Measurements from ENCODE around the gene GPER1. TPM values are rescaled to one million over a fixed set of nuclear protein-coding genes. Genes with fewer than 3 reads are reported as not detected.

GPER1 gene
- total and polyA plus RNA-seq, 4 donors = 2.9 to 23.1 (median 7.4) TPM

DNA sequence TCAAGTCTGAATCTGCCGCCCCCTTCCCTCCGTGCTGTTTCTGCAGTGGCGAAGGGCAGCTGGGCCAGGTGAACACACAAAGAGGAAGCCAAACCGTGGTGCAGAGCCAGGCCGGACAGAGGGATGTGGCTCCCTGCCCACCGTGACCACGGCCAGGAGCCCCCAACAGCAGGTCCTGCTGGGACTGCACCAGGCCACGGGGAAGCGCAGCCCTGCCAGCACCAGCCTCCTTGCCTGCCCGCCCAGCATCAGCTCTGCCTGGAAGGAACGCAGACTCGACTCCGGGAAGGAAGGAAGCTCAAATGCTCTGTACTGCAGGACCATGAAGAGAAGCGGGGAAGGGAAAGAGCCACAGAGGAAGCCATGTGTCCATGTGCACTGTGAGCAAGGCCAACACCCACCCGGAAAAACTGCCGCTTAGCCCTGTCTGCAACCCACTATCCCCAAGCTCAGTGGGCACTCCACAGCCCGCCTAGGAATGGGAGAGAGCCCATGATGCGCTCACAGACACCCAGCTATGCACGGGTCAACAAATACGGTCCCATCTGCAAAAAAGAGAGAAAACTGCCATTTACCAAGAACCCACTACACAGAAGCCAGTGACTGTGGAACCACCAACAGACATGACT, 19.0 kb downstream of the GPER1 start:
- no peak overlapping the region for H3K9ac ChIP-seq (ENCODE audit: low read depth in 1 of 2, low read length in 2 of 2)
- TF ChIP-seq EGR1 (IDR thresholded peaks at IDR 0.05; ENCODE audit: low read depth in 2 of 2) (no peak), JUND (IDR thresholded peaks at IDR 0.05) (no peak), RAD21 (IDR thresholded peaks at IDR 0.05) (no peak), ZBTB33 (IDR thresholded peaks at IDR 0.05) (no peak), HNF4A (conservative IDR thresholded peaks at IDR 0.05) (no peak), NR2F2 (IDR thresholded peaks at IDR 0.05) (no peak), SP1 (IDR thresholded peaks at IDR 0.05) (no peak), RXRA (IDR thresholded peaks at IDR 0.05) (no peak), MAX (IDR thresholded peaks at IDR 0.05) (no peak), FOXA2 (IDR thresholded peaks at IDR 0.05) (no peak), TAF1 (conservative IDR thresholded peaks at IDR 0.05) (no peak)
- TF ChIP-seq, protein P1, sequence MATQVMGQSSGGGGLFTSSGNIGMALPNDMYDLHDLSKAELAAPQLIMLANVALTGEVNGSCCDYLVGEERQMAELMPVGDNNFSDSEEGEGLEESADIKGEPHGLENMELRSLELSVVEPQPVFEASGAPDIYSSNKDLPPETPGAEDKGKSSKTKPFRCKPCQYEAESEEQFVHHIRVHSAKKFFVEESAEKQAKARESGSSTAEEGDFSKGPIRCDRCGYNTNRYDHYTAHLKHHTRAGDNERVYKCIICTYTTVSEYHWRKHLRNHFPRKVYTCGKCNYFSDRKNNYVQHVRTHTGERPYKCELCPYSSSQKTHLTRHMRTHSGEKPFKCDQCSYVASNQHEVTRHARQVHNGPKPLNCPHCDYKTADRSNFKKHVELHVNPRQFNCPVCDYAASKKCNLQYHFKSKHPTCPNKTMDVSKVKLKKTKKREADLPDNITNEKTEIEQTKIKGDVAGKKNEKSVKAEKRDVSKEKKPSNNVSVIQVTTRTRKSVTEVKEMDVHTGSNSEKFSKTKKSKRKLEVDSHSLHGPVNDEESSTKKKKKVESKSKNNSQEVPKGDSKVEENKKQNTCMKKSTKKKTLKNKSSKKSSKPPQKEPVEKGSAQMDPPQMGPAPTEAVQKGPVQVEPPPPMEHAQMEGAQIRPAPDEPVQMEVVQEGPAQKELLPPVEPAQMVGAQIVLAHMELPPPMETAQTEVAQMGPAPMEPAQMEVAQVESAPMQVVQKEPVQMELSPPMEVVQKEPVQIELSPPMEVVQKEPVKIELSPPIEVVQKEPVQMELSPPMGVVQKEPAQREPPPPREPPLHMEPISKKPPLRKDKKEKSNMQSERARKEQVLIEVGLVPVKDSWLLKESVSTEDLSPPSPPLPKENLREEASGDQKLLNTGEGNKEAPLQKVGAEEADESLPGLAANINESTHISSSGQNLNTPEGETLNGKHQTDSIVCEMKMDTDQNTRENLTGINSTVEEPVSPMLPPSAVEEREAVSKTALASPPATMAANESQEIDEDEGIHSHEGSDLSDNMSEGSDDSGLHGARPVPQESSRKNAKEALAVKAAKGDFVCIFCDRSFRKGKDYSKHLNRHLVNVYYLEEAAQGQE (IDR thresholded peaks at IDR 0.05) = no peak
- H3K27me3 ChIP-seq (ENCODE audit: control insufficient read depth in 4 of 4, insufficient read depth in 4 of 4, low read length in 3 of 4) = no peaks in the 10 kb centered on the region
- no peak overlapping the region for H3K4me3 ChIP-seq (ENCODE audit: low read depth in 1 of 3, low read length in 3 of 3)
- H3K4me1 ChIP-seq (ENCODE audit: control insufficient read depth in 4 of 4, insufficient read depth in 4 of 4, low read length in 3 of 4) = peaks cover 9 to 21% (median 12%) of the 10 kb centered on the region in 4 donors
- H3K27ac ChIP-seq (ENCODE audit: low read depth in 1 of 2, low read length in 2 of 2) = no peak overlapping the region
- 79% methylated on average over 20 of the region's 20 CpGs for WGBS
- no peaks in the 10 kb centered on the region for H3K9me3 ChIP-seq (ENCODE audit: control insufficient read depth in 4 of 4, low read length in 3 of 4)
- H3K36me3 ChIP-seq (ENCODE audit: control insufficient read depth in 4 of 4, insufficient read depth in 3 of 4, low read depth in 1 of 4, low read length in 3 of 4) = no peaks in the 10 kb centered on the region
- DNase-seq (ENCODE audit: low spot score) = no peak

DNA sequence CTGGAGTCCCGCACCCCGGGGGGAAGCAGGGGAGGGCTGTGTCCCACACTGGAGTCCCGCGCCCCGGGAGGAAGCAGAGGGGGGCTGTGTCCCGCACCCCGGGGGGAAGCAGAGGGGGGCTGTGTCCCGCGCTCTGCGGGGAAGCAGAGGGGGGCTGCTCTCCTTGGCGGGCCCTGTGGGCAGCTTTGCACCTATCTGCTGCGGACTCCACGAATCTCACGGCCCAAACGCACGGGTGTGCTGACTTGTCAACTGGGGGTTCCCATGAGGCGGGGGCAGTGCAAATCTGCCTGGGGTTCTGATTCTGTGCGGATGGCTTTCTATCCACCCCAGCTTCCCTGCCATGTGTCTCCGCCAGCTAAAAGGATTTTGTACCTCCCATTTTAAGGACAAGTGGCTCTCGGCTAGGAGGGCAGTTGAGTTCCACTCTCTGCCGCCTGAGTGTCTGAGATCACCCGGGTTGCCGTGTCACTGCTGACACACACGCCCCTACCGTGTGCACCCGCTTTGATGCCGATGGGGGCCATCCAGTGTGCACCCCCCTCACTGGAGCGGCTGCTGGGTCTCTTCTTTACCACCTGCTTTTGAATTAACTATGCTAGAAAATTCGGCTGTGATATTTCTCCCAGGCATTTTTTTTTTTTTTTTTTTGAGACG, 20.5 kb downstream of the GPER1 start:
- peaks cover 0 to 7% (median 1%) of the 10 kb centered on the region in 4 donors for H3K4me1 ChIP-seq (ENCODE audit: control insufficient read depth in 4 of 4, insufficient read depth in 4 of 4, low read length in 3 of 4)
- 90% methylated on average over 30 of the region's 30 CpGs for WGBS
- H3K36me3 ChIP-seq (ENCODE audit: control insufficient read depth in 4 of 4, insufficient read depth in 3 of 4, low read depth in 1 of 4, low read length in 3 of 4) = no peaks in the 10 kb centered on the region
- no peaks in the 10 kb centered on the region for H3K27me3 ChIP-seq (ENCODE audit: control insufficient read depth in 4 of 4, insufficient read depth in 4 of 4, low read length in 3 of 4)
- DNase-seq (ENCODE audit: low spot score) = no peak
- no peak overlapping the region for H3K4me3 ChIP-seq (ENCODE audit: low read depth in 1 of 3, low read length in 3 of 3)
- H3K9me3 ChIP-seq (ENCODE audit: control insufficient read depth in 4 of 4, low read length in 3 of 4) = no peaks in the 10 kb centered on the region
- no peak overlapping the region for H3K27ac ChIP-seq (ENCODE audit: low read depth in 1 of 2, low read length in 2 of 2)
- TF ChIP-seq ZBTB33 (IDR thresholded peaks at IDR 0.05) = no peak
- TF ChIP-seq TAF1 (conservative IDR thresholded peaks at IDR 0.05) = no peak
- TF ChIP-seq, protein P1 (IDR thresholded peaks at IDR 0.05) = no peak
- no peak for TF ChIP-seq FOXA2 (IDR thresholded peaks at IDR 0.05)
- TF ChIP-seq SP1 (IDR thresholded peaks at IDR 0.05) = no peak
- TF ChIP-seq JUND (IDR thresholded peaks at IDR 0.05) = no peak
- TF ChIP-seq FOXA1 (IDR thresholded peaks at IDR 0.05) = no peak
- TF ChIP-seq YY1 (IDR thresholded peaks at IDR 0.05) = no peak
- H3K9ac ChIP-seq (ENCODE audit: low read depth in 1 of 2, low read length in 2 of 2) = no peak overlapping the region
